NCI-H82 treated with DMSO at 0.1 percent for 48 hours (cell line): ENCODE results near the gene ATP9A.
"Not testable (repeated sequence)": the region's sequence is repeated elsewhere in the genome, so short reads cannot be mapped to it uniquely, and the experiment has no call there.

ENCODE experiments used
- DNase-seq: peaks from one replicate; lab custom pipeline; 2025; ENCODE audit not compliant: unreplicated experiment; lab: John Stamatoyannopoulos, UW

Gene ATP9A, protein sequence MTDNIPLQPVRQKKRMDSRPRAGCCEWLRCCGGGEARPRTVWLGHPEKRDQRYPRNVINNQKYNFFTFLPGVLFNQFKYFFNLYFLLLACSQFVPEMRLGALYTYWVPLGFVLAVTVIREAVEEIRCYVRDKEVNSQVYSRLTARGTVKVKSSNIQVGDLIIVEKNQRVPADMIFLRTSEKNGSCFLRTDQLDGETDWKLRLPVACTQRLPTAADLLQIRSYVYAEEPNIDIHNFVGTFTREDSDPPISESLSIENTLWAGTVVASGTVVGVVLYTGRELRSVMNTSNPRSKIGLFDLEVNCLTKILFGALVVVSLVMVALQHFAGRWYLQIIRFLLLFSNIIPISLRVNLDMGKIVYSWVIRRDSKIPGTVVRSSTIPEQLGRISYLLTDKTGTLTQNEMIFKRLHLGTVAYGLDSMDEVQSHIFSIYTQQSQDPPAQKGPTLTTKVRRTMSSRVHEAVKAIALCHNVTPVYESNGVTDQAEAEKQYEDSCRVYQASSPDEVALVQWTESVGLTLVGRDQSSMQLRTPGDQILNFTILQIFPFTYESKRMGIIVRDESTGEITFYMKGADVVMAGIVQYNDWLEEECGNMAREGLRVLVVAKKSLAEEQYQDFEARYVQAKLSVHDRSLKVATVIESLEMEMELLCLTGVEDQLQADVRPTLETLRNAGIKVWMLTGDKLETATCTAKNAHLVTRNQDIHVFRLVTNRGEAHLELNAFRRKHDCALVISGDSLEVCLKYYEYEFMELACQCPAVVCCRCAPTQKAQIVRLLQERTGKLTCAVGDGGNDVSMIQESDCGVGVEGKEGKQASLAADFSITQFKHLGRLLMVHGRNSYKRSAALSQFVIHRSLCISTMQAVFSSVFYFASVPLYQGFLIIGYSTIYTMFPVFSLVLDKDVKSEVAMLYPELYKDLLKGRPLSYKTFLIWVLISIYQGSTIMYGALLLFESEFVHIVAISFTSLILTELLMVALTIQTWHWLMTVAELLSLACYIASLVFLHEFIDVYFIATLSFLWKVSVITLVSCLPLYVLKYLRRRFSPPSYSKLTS

GRCh38 chr20:51767867-51768758 lies at the start of gene ATP9A:
ATP9A (minus strand) TSS chr20:51768390; CDS start chr20:51768369, 21 bp downstream.
- no peak for DNase-seq

- not testable (repeated sequence) for DNase-seq
Measured at GRCh38 chr20:51816856-51817255, 48.7 kb upstream of the ATP9A start.

DNA sequence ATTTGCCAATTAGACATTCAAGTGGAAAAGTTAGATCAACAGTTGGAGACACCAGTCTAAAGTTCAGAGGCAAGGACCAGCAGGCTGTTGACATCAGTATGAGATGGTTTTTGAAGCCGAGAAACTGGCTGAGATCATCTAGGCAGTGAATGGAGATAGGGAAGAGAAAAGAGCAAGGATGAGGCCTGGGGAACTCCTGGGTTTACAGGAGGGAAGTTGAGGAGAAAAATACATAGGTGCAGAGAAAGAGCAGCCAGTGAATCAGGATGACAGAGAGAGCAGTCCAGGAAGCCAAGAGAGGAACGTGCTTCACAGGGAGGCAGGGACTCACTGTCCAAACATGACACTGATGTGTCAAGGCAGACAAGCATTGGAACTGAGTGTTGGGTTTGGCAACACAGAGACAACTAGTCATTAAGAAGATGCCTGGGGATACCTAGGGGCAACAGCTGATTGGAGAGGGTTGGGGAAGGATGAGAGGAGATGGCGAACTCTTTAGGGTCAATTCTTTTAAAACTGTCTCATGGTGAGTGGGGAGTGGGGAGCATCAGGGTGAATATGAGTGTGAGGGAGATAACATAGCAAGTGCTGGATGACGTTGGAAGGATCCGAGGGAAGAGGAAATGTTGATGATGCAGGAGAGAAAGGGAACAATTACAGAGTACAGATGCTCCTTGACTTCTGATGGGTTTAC lies 47.3 kb upstream of the ATP9A start:
- no peak for DNase-seq

GRCh38 chr20:51812861-51813260 lies 44.7 kb upstream of the ATP9A start:
- no peak for DNase-seq

DNA sequence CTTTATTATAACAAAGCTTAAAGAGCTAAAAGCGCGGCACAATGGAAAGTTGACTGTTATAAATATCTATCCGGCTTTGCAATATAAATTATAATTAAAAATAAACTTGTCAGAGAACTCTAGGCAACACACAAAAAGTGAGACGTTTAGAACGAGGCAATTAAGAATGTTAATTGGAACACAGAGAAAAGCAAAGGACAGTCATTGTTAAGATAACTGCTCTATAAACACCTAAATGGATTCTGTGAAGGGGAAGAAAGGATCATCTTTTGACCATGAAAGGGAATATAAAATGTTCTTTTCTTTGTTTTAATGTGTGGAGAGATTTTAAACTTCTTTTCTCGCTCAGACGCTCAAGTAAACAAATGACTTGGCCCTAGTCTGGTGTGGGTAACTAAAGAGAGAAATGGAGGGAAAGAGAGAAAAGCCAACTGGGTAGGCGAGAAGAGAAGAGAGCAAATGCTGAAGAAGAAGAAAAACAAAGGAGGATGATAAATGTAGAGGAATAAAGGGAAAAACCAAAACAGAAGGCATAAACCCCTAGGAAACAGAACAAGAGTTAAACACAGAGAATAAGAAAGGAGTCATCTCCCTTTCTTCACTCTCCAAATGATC lies 43.4 kb upstream of the ATP9A start:
- no peak for DNase-seq

DNA sequence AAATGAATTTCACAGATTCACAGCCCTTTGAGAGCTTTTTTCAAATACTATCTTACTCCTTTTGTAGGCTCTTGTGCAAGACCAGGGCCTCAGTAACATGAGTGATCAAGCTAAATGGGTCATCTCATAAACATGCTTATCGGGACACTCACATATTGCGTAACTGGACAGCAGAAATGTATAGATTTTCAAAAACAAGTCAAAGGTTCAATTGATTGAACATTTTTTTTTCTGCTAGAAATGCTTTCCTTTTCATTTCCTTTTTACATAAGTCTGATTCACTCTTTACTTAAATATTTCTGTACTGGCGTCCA lies 42.8 kb upstream of the ATP9A start:
- no peak for DNase-seq

DNA sequence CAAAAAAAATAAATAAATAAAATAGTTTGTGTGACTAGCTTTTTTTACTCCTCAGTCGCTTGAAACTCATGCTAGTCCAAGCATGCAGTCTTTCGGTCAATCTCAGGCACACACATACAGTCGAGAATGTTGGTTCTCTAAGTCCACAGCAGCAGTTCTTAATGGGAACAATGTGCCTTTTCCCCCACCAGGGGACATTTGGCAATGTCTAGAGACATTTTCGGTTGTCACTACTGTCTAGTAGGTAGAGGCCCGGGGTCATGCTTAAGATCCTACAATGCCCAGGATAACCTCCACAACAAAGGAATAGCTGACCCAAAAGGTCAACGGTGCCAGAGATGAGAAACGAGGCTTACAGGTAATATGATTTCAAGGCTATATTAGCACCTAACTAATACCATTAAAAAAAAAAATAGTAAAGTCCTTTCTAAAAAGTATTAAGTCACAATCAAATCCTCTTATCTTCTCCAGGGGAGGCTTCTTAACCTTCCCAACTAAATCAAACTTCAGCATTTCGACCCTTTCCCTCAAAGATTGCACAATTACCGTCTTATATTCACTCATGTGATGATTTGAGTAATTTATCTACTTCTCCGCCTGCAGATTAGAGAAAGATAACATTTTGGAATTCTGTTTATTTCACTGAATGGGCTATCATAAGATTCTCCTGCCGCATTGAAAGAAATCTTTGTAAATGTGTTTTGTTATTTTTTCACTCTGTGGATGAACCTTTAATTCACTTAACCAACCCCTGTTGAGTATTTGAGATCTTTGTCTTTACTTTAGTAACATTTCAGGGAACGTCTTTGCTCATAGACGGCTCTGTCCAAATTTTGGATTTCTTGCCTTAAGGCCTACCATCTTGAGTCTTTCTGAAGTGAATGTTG lies 42.2 kb upstream of the ATP9A start:
- peak; percentile 65 for DNase-seq

- DNase-seq: no peak
Measured at GRCh38 chr20:51807720-51808250, 39.6 kb upstream of the ATP9A start.

DNA sequence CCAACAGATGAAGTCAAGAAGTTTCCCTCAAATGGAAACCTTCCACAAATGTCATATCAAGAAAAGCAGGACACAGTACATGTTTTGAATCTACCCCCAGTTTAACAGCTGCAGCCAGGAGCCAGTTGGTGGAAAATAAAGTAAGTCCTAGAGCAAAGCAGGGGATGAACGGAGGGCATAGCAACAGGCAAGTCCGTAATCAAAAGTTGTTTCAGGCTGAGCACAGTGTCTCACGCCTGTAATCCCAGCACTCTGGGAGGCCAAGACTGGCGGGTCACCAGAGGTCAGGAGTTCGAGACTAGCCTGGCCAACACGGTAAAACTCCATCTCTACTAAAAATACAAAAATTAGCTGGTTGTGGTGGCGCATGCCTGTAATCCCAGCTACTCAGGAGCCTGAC lies 36.6 kb upstream of the ATP9A start:
- no peak for DNase-seq

DNA sequence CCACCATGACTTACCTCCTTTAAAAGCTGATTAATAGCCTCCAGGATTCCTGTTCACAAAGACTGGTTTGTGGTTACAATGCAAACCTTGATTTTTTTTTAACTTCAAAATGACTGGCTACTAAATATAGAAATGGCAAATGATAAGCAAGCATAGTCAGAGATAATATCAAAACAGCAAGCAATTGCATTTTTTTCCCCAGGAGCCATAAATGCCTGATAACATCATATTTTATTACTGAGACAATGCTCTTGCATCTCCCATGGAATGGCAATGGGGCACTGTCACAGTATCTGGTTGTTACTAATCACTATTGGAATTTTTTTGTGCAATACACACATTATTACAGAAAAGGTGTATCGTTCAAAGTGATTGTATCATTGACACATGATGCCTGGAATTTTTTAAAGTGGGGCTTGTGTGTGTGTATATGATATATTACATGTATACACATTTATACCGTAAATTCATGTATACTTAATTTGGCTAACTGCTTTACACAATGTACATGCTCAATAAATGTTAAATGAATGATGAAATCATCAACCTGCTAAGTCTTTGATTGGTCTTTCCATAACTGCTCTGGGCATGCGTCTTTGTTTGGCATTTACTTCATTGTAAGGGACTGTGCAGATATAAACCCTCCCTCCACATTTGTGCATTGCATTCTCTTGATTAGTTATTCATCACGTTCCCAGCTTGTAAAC lies 35.1 kb upstream of the ATP9A start:
- DNase-seq: no peak

- DNase-seq: peak; percentile 98
Measured at GRCh38 chr20:51802170-51802751, 34.1 kb upstream of the ATP9A start, which contains the start of gene SALL4. SALL4 (minus strand) TSS chr20:51802521; CDS start chr20:51802408, 113 bp downstream.

- no peak for DNase-seq
Measured at GRCh38 chr20:51801823-51802123, 33.6 kb upstream of the ATP9A start.

DNA sequence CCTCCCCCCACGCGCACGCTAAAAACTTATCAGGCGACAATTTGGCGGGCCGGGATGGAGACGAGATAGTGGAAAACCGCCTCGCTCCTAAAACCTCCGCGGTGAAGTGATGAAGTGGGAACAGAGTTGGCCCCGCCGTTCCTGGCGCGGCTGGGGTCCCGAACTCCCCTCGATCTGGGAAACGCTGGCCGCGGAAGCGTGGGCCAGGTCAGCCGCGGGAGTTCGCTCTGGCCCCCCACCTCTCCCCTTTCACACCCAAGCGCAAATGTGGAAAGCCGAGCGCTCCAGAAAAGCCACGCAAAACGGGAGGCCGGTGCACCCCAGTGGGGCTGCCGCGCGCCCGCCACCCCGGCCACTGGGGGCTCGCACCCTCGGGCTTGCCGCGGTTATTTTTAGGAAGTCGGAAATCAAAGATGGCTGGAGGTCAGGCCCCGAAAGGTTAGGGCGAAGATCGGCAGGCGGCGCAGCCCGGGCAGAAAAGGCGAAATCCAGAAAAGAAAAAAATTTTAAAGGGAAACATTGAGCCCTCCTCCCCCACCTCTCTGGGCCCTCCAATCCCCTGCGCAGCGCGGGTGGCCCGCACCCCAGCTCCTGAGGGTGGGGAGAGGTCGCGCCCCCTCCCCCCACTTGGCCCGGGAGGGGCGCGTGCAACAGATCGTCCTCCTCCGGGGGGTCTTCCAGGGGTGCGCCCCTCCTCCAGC lies 33.1 kb upstream of the ATP9A start:
- peak; percentile 20 for DNase-seq

GRCh38 chr20:51800872-51801121 lies 32.6 kb upstream of the ATP9A start:
- no peak for DNase-seq

GRCh38 chr20:51800060-51800871 lies 32.1 kb upstream of the ATP9A start:
- peak; percentile 51 for DNase-seq

DNA sequence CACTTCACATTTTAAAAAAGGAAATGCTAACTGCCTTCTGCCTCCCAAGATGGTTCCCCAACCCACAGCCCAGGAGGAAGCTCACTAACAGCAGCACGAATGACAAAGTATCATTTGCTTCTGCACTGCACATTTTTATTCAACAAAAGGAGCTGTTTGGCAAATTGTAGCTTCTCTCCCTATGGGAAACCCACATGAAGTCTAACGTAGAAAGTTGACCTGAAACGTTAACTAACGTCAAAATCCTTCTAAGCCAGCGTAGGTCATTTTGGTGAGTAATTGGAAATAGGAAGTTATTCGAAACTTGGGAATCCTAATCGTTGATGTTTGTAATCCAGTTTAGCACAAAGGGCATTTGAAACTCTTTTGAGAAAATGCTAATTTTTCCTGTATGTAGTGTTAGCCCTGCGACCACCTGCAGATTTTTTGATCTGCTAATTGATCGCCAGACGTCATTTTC lies 31.2 kb upstream of the ATP9A start:
- DNase-seq: no peak
